GM12878 (cell line): Measurements from ENCODE around the gene INSYN2B. TPM values are rescaled to one million over a fixed set of nuclear protein-coding genes. Genes with fewer than 3 reads are reported as not detected.
A peak's percentile ranks its signal among the peaks of the same experiment; 100 is the strongest.

Experiments
- ATAC-seq: fragments of 200-7000 bp; cut with Tn5 transposase; 3 replicates; pipeline ENCODE4 v1.9.1; 2020; ENCODE audit warnings: mild to moderate bottlenecking, moderate library complexity
- BruUV-seq: library from RNA; stranded (reverse); fragments of 400-500 nt; replicated peaks from 2 replicates; lab custom pipeline; 2021; lab: Mats Ljungman, UMichigan
- CTCF ChIA-PET: fragments of 300-600 bp; sonication (Branson Sonifier 250); formaldehyde crosslinking; extraction: SDS; loops from one replicate; lab custom pipeline; 2021; ENCODE audit warnings: inconsistent platforms; lab: Yijun Ruan, JAX
- POLR2A ChIA-PET: fragments of 350-600 bp; formaldehyde crosslinking; extraction: SDS; loops from one replicate; lab custom pipeline; 2021; ENCODE audit warnings: inconsistent platforms; lab: Charles Lee
- RAD21 ChIA-PET: fragments of 300-600 bp; sonication (Branson Sonifier 250); formaldehyde crosslinking; loops from one replicate; lab custom pipeline; 2023; ENCODE audit warnings: antibody characterized with exemption; ENCODE audit not compliant: unreplicated experiment; lab: Charles Lee
- SMC1A ChIA-PET: fragments of 300-600 bp; sonication (Branson Sonifier 250); formaldehyde crosslinking; loops from one replicate; lab custom pipeline; 2023; ENCODE audit not compliant: unreplicated experiment, uncharacterized antibody; lab: Charles Lee
- DNase-seq: peaks from one replicate; pipeline ENCODE4 v3.0.0-alpha.2; 2011; ENCODE audit warnings: low read depth, low spot score
- FAIRE-seq: peaks from 3 replicates; lab custom pipeline; 2011; peaks lifted over from hg19 to GRCh38; lab: Jason Lieb, UNC
- H2AFZ ChIP-seq: 2 replicates; pipeline ENCODE4 v1.6.0; 2011; ENCODE audit warnings: low read depth, low read length, control low read depth; ENCODE audit not compliant: control insufficient read depth
- H3K27ac ChIP-seq: 2 replicates; pipeline ENCODE4 v1.5.1; 2011; ENCODE audit warnings: control low read depth; ENCODE audit not compliant: control insufficient read depth, insufficient read depth
- H3K27me3 ChIP-seq, 2 experiments: replicated peaks in 1 of 2; 2 replicates each; pipeline versions ENCODE4 v1.6.0 to v1.6.1; 2011; ENCODE audit warnings: low read length in 1 of 2; ENCODE audit not compliant: control insufficient read depth in 2 of 2, insufficient read depth in 2 of 2
- H3K36me3 ChIP-seq, 2 experiments: 2 replicates each; pipeline ENCODE4 v1.5.1; 2011; ENCODE audit warnings: low read length in 1 of 2; ENCODE audit not compliant: control insufficient read depth in 2 of 2, insufficient read depth in 2 of 2
- H3K4me1 ChIP-seq: 2 replicates; pipeline ENCODE4 v1.6.1; 2011; ENCODE audit warnings: mild to moderate bottlenecking, low read length, moderate library complexity, mixed read lengths; ENCODE audit not compliant: control insufficient read depth, insufficient read depth
- H3K4me2 ChIP-seq: 2 replicates; pipeline ENCODE4 v1.6.0; 2011; ENCODE audit warnings: control low read depth; ENCODE audit not compliant: control insufficient read depth, insufficient read depth
- H3K4me3 ChIP-seq: fragments of 200-600 bp; sonication (generic); 2 replicates; pipeline ENCODE4 v1.5.1; 2016
- H3K79me2 ChIP-seq: 2 replicates; pipeline ENCODE4 v1.6.0; 2011; ENCODE audit warnings: low read length; ENCODE audit not compliant: control insufficient read depth, insufficient read depth
- H3K9ac ChIP-seq: 2 replicates; pipeline ENCODE4 v1.8.0; 2011; ENCODE audit warnings: low read length, control low read depth, mixed read lengths; ENCODE audit not compliant: control insufficient read depth, insufficient read depth
- H3K9me3 ChIP-seq: replicated peaks from 3 replicates; pipeline ENCODE4 v1.5.1; 2011; ENCODE audit warnings: mild to moderate bottlenecking, low read length; ENCODE audit not compliant: control insufficient read depth, insufficient read depth
- H4K20me1 ChIP-seq: 2 replicates; pipeline ENCODE4 v1.6.0; 2011; ENCODE audit not compliant: control insufficient read depth, insufficient read depth
- CBX5 ChIP-seq: sonication (generic); IDR thresholded peaks from 2 replicates; pipeline ENCODE4 v1.6.1; 2016; ENCODE audit warnings: low read depth, moderate library complexity, mild to moderate bottlenecking, inconsistent platforms
- KAT2A ChIP-seq: conservative IDR thresholded peaks from 2 replicates; pipeline ENCODE4 v1.6.1; 2011; ENCODE audit warnings: low read depth, low read length; ENCODE audit not compliant: control insufficient read depth
- NR2C2 ChIP-seq: IDR thresholded peaks from 2 replicates; pipeline ENCODE4 v1.6.1; 2011; ENCODE audit warnings: borderline replicate concordance, low read depth; ENCODE audit not compliant: control insufficient read depth, insufficient read length
- NRF1 ChIP-seq: conservative IDR thresholded peaks from 2 replicates; pipeline ENCODE4 v1.6.1; 2011; ENCODE audit warnings: mild to moderate bottlenecking, low read depth, low read length, improper control_type of control experiment
- RAD21 ChIP-seq: IDR thresholded peaks from 2 replicates; pipeline ENCODE4 v1.6.1; 2011; ENCODE audit warnings: mild to moderate bottlenecking, low read depth, low read length, moderate library complexity; ENCODE audit not compliant: insufficient read depth
- SMAD1 ChIP-seq: fragments of 450-650 bp; IDR thresholded peaks from 2 replicates; pipeline ENCODE4 v1.6.1; 2018; ENCODE audit warnings: mild to moderate bottlenecking, low read depth; ENCODE audit not compliant: partially characterized antibody
- TARDBP ChIP-seq: IDR thresholded peaks from 2 replicates; pipeline ENCODE4 v1.6.1; 2016; ENCODE audit warnings: borderline replicate concordance
- YBX1 ChIP-seq: fragments of 450-650 bp; IDR thresholded peaks from 2 replicates; pipeline ENCODE4 v1.6.1; 2016; ENCODE audit warnings: antibody characterized with exemption
- WGBS: methylation state at CpG from one replicate; pipeline ENCODE4 v1.1.6; 2016; ENCODE audit warnings: low lambda C conversion rate; ENCODE audit not compliant: insufficient replicate concordance, insufficient coverage; ENCODE audit errors: missing lambda C conversion rate; 5-methylcytosine and 5-hydroxymethylcytosine counted together
- in situ Hi-C: fragments of 300-500 bp; cut with MboI; formaldehyde crosslinking; loops from 9 replicates; pipeline ENCODE4 v1.14.3; 2018; ENCODE audit warnings: mixed read lengths
- intact Hi-C: fragments of 100-400 bp; cut with micrococcal nuclease; formaldehyde crosslinking; loops from one replicate; pipeline ENCODE4 v1.14.2; 2022; ENCODE audit not compliant: unreplicated experiment
- polyA plus RNA-seq, 11 experiments: library from polyadenylated mRNA; depleted of rRNA in 4 of 11; unstranded in 6 of 11; stranded (reverse) in 5 of 11; fragments of >200 nt; fragmentation: Nextera tagmentation in 4 of 11; fragmentation: Illumina TruSeq in 1 of 11; extraction: Ambion mirVana in 4 of 11; extraction: Trizol in 1 of 11; gene quantifications; 1 replicate in 1 of 11; 2 replicates in 10 of 11; pipeline versions ENCODE4 v1.2.1 to v1.2.3, GENCODE V29; 2011 to 2016; ENCODE audit warnings: inconsistent platforms in 2 of 11, missing spikeins in 2 of 11, low read depth in 1 of 11
- total RNA-seq, 4 experiments: library from RNA; depleted of rRNA in 3 of 4; stranded (reverse); fragments of >200 nt in 3 of 4; fragmentation: Illumina TruSeq in 1 of 4; extraction: Trizol in 1 of 4; gene quantifications; 2 replicates each; pipeline versions ENCODE4 v1.2.1 to v1.2.3, GENCODE V29; 2013 to 2021
- TF ChIP-seq, protein P1 (sequence below): fragments of 450-650 bp; conservative IDR thresholded peaks from 2 replicates; pipeline ENCODE4 v1.6.1; 2017; ENCODE audit warnings: mild to moderate bottlenecking, moderate library complexity
- TF ChIP-seq, protein P2 (sequence below): fragments of 450-650 bp; IDR thresholded peaks from 2 replicates; pipeline ENCODE4 v1.6.1; 2017; ENCODE audit warnings: mild to moderate bottlenecking, moderate library complexity
- TF ChIP-seq, protein P3 (sequence below): fragments of 450-650 bp; IDR thresholded peaks from 2 replicates; pipeline ENCODE4 v1.6.1; 2018; ENCODE audit warnings: borderline replicate concordance, mild to moderate bottlenecking; ENCODE audit not compliant: partially characterized antibody

Gene INSYN2B
- total and polyA plus RNA-seq, 10 of the 15 experiments (the other 5 are each of a cell fraction or from before 2014, with no cell fraction given), result 0.05 to 0.27 (median 0.13) TPM; not detected in 7

DNA sequence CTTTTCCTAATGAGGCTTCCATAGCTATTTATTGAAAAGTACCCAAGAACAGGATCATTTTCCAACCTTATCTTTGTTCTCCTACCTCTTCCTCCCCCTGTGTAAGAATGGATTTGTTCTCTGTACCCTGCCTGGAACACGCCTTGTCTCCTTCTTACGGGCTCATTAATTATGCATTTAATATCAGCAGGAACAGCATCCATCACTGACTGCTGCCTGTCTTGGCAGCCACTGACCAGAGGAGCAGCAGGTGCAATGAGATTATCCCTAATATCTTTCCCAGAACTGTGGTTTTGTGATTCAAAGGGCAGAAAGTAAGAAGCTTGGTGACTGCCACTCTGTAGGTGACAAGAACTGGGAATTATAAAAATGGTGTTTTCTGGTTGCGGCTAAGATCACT, 19.3 kb upstream of the INSYN2B start (continued):
- no peak for TF ChIP-seq YBX1
- TF ChIP-seq RAD21, result no peak
- TF ChIP-seq, protein P1, sequence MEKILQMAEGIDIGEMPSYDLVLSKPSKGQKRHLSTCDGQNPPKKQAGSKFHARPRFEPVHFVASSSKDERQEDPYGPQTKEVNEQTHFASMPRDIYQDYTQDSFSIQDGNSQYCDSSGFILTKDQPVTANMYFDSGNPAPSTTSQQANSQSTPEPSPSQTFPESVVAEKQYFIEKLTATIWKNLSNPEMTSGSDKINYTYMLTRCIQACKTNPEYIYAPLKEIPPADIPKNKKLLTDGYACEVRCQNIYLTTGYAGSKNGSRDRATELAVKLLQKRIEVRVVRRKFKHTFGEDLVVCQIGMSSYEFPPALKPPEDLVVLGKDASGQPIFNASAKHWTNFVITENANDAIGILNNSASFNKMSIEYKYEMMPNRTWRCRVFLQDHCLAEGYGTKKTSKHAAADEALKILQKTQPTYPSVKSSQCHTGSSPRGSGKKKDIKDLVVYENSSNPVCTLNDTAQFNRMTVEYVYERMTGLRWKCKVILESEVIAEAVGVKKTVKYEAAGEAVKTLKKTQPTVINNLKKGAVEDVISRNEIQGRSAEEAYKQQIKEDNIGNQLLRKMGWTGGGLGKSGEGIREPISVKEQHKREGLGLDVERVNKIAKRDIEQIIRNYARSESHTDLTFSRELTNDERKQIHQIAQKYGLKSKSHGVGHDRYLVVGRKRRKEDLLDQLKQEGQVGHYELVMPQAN, result no peak
- TF ChIP-seq, protein P2, sequence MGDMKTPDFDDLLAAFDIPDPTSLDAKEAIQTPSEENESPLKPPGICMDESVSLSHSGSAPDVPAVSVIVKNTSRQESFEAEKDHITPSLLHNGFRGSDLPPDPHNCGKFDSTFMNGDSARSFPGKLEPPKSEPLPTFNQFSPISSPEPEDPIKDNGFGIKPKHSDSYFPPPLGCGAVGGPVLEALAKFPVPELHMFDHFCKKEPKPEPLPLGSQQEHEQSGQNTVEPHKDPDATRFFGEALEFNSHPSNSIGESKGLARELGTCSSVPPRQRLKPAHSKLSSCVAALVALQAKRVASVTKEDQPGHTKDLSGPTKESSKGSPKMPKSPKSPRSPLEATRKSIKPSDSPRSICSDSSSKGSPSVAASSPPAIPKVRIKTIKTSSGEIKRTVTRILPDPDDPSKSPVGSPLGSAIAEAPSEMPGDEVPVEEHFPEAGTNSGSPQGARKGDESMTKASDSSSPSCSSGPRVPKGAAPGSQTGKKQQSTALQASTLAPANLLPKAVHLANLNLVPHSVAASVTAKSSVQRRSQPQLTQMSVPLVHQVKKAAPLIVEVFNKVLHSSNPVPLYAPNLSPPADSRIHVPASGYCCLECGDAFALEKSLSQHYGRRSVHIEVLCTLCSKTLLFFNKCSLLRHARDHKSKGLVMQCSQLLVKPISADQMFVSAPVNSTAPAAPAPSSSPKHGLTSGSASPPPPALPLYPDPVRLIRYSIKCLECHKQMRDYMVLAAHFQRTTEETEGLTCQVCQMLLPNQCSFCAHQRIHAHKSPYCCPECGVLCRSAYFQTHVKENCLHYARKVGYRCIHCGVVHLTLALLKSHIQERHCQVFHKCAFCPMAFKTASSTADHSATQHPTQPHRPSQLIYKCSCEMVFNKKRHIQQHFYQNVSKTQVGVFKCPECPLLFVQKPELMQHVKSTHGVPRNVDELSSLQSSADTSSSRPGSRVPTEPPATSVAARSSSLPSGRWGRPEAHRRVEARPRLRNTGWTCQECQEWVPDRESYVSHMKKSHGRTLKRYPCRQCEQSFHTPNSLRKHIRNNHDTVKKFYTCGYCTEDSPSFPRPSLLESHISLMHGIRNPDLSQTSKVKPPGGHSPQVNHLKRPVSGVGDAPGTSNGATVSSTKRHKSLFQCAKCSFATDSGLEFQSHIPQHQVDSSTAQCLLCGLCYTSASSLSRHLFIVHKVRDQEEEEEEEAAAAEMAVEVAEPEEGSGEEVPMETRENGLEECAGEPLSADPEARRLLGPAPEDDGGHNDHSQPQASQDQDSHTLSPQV, result no peak
- TF ChIP-seq TARDBP, result no peak
- TF ChIP-seq NRF1, result no peak
- TF ChIP-seq, all 136 proteins: peak for 0

DNA sequence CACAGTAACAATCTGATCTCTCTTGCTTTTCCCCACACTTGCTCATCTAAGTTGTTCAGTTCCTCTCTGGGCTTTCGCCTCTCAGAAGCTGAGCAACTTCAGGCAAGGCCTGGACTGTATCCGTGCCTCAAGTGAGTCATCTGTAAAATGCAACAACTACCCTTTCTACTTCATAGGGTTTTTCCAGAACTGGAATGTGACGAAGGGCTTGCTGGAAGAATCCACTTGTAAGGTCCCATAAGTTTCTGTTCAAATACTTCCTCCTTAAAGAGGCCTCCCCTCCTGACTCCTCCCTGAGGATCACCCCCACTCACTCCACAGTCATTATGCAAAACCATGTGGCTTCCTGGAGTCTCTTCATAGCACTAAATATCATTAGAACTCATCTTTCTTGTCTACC, 17.5 kb upstream of the INSYN2B start:
- Histone ChIP-seq H3K9me3 (no peaks in the 10 kb centered on the region), H3K4me2 (no peak overlapping the region), H3K27me3 (no peaks in the 10 kb centered on the region), H3K27ac (0 out of 2 replicates have a peak overlapping the region, but pooled peaks have one; percentile 4), H3K9ac (no peak overlapping the region), H2AFZ (no peak overlapping the region), H3K4me1 (no peaks in the 10 kb centered on the region), H3K4me3 (no peak overlapping the region), H3K36me3 (peaks cover 12 to 37% of the 10 kb centered on the region in 2 experiments), H4K20me1 (no peaks in the 10 kb centered on the region), H3K79me2 (no peaks in the 10 kb centered on the region)
- WGBS, result 7% methylated on average over 3 of the region's 3 CpGs
- ChIA-PET CTCF (no interaction called here), POLR2A (no interaction called here), RAD21 (no interaction called here), SMC1A (no interaction called here)
- DNase-seq (no peak), FAIRE-seq (no peak), ATAC-seq (peak; percentile 19; the same call in 1 of the 3 replicates)
- in situ Hi-C loops, result no loop called here
- no TSS peak for BruUV-seq
- TF ChIP-seq, protein P3, sequence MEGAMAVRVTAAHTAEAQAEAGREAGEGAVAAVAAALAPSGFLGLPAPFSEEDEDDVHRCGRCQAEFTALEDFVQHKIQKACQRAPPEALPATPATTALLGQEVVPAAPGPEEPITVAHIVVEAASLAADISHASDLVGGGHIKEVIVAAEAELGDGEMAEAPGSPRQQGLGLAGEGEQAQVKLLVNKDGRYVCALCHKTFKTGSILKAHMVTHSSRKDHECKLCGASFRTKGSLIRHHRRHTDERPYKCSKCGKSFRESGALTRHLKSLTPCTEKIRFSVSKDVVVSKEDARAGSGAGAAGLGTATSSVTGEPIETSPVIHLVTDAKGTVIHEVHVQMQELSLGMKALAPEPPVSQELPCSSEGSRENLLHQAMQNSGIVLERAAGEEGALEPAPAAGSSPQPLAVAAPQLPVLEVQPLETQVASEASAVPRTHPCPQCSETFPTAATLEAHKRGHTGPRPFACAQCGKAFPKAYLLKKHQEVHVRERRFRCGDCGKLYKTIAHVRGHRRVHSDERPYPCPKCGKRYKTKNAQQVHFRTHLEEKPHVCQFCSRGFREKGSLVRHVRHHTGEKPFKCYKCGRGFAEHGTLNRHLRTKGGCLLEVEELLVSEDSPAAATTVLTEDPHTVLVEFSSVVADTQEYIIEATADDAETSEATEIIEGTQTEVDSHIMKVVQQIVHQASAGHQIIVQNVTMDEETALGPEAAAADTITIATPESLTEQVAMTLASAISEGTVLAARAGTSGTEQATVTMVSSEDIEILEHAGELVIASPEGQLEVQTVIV, result no peak
- no peak for TF ChIP-seq KAT2A
- no peak for TF ChIP-seq SMAD1
- no peak for TF ChIP-seq CBX5
- no peak for TF ChIP-seq NR2C2
- intact Hi-C loops, result no loop called here
